MCF 10A (cell line): ENCODE data around the gene SIM2. TPM values are rescaled to one million over a fixed set of nuclear protein-coding genes. Genes with fewer than 3 reads are reported as not detected.

ENCODE experiments used
- BruUV-seq: library from RNA; stranded (reverse); fragments of 400-500 nt; replicated peaks from 2 replicates; lab custom pipeline; 2021; lab: Mats Ljungman, UMichigan
- CTCF ChIA-PET: fragments of 300-600 bp; sonication (Branson Sonifier 250); formaldehyde crosslinking; extraction: SDS; loops from one replicate; lab custom pipeline; 2021; ENCODE audit warnings: antibody characterized with exemption, inconsistent platforms; lab: Yijun Ruan, JAX
- POLR2A ChIA-PET: fragments of 300-600, 350-650 bp; sonication (Branson Sonifier 250); formaldehyde crosslinking; extraction: SDS; loops from one replicate; lab custom pipeline; 2020; ENCODE audit warnings: antibody characterized with exemption, inconsistent platforms; lab: Yijun Ruan, JAX
- DNase-seq: peaks from one replicate; pipeline ENCODE4 v3.0.0-alpha.2; 2018; ENCODE audit not compliant: unreplicated experiment
- H3K27ac Mint-ChIP-seq: one replicate; pipeline ENCODE4 v1.8.0; 2022; ENCODE audit warnings: mild to moderate bottlenecking, low read depth, mixed read lengths; ENCODE audit not compliant: unreplicated experiment
- H3K27me3 Mint-ChIP-seq: one replicate; pipeline ENCODE4 v1.8.0; 2022; ENCODE audit warnings: mixed read lengths; ENCODE audit not compliant: insufficient read depth, unreplicated experiment
- H3K36me3 Mint-ChIP-seq: one replicate; pipeline ENCODE4 v1.8.0; 2022; ENCODE audit warnings: mild to moderate bottlenecking, moderate library complexity, mixed read lengths; ENCODE audit not compliant: insufficient read depth, unreplicated experiment
- H3K4me1 Mint-ChIP-seq: one replicate; pipeline ENCODE4 v1.8.0; 2022; ENCODE audit warnings: mixed read lengths; ENCODE audit not compliant: insufficient read depth, unreplicated experiment
- H3K4me3 Mint-ChIP-seq: one replicate; pipeline ENCODE4 v1.8.0; 2022; ENCODE audit warnings: mild to moderate bottlenecking, moderate library complexity, mixed read lengths; ENCODE audit not compliant: unreplicated experiment
- H3K9me3 Mint-ChIP-seq: one replicate; pipeline ENCODE4 v1.8.0; 2022; ENCODE audit warnings: mixed read lengths; ENCODE audit not compliant: unreplicated experiment
- CTCF ChIP-seq: fragments of 200-600 bp; IDR thresholded peaks from one replicate; pipeline ENCODE4 v1.8.0; 2022; ENCODE audit warnings: antibody characterized with exemption, mild to moderate bottlenecking; ENCODE audit not compliant: unreplicated experiment
- intact Hi-C: fragments of 100-400 bp; cut with micrococcal nuclease; formaldehyde crosslinking; loops from 2 replicates; pipeline ENCODE4 v1.14.1; 2022
- total RNA-seq: library from RNA; stranded (reverse); gene quantifications from 2 replicates; pipeline ENCODE4 v1.2.3, GENCODE V29; 2022

SIM2 gene
- total RNA-seq, 1 experiment from 2014 or later, result 14.4 TPM

DNA sequence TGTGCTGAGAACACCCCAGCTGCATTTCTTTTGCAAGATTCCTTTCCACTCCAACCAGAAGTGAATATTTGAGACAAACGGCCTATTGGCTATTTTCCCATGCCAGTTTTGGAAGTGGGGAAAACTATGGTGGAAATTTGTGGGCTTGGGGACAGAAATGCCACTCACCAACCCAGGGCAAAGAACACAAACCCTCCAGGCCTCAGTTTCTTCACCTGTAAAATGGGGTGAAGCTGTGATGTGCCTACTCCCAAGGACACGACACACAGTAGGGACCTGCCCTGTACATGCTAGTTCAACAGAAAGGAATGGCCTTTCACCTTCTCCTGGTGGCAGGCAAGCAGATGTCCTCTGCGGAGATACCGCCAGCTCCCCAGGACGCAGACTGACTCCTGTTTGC is 46.5 kb downstream of the SIM2 start:
- Mint-ChIP-seq H3K27me3 (no peaks in the 10 kb centered on the region), H3K27ac (no peak overlapping the region), H3K4me3 (no peak overlapping the region), H3K9me3 (no peaks in the 10 kb centered on the region), H3K36me3 (peaks cover 35% of the 10 kb centered on the region), H3K4me1 (no peaks in the 10 kb centered on the region)
- TF ChIP-seq CTCF, result no peak
- DNase-seq, result no peak
- ChIA-PET CTCF (no interaction called here), POLR2A (interaction anchor here (0.6 kb wide), 1 partner anchor 46 kb away, joined by 3 read pairs; no protein-coding TSS in a partner anchor)
- no TSS peak for BruUV-seq
- intact Hi-C loops, result no loop called here

DNA sequence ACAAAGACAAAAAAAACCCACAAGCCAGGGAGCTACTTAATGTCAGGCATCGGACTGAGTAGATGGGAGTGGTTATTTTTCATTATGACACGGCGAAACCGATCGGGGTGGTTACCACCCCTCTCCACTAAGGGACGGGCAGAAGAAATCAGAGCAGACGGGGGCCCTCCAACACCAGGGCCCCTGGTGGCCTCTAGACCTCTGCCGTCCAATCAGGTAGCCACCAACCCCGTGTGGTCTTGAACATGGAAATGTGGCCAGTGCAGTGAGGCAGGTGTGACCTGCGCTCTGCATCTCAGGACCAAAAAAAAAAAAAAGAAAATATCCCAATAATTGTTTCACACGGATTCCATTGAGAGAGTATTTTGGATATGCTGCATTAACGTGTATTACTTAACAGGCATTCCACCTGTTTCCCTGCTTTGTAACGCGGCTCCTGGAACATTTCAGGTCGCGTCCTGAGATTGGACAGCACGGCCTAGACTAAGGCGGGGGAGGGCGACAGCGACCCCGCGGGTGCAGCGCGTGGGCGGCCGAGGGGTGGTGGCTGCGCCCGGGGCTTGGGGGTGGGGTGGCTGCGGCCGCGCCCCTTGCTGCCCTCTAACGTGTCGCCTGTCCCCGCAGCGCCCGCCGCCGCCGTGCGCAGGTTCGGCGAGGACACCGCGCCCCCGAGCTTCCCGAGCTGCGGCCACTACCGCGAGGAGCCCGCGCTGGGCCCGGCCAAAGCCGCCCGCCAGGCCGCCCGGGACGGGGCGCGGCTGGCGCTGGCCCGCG is 48.3 kb downstream of the SIM2 start:
- Mint-ChIP-seq H3K27me3 (no peaks in the 10 kb centered on the region), H3K9me3 (no peaks in the 10 kb centered on the region), H3K36me3 (peaks cover 44% of the 10 kb centered on the region), H3K27ac (no peak overlapping the region), H3K4me3 (no peak overlapping the region), H3K4me1 (no peaks in the 10 kb centered on the region)
- CTCF ChIA-PET, result interaction anchor here (1.0 kb wide), 1 partner anchor 170 kb away, joined by 3 read pairs; no protein-coding TSS in a partner anchor
- no peak for TF ChIP-seq CTCF
- DNase-seq, result no peak
- POLR2A ChIA-PET, result no interaction called here
- BruUV-seq, result no TSS peak
- intact Hi-C loops, result no loop called here

GRCh38 chr21:36747815-36748383 is 49.0 kb downstream of the SIM2 start:
- intact Hi-C loops, result no loop called here
- H3K9me3 Mint-ChIP-seq, result no peaks in the 10 kb centered on the region
- no peak for DNase-seq
- H3K27ac Mint-ChIP-seq, result no peak overlapping the region
- no peak for TF ChIP-seq CTCF
- no peaks in the 10 kb centered on the region for H3K27me3 Mint-ChIP-seq
- ChIA-PET POLR2A (no interaction called here), CTCF (no interaction called here)
- no TSS peak for BruUV-seq
- peaks cover 44% of the 10 kb centered on the region for H3K36me3 Mint-ChIP-seq
- no peaks in the 10 kb centered on the region for H3K4me1 Mint-ChIP-seq
- no peak overlapping the region for H3K4me3 Mint-ChIP-seq

- POLR2A ChIA-PET, result no interaction called here
- no peak for TF ChIP-seq CTCF
- Mint-ChIP-seq H3K9me3 (no peaks in the 10 kb centered on the region), H3K27ac (no peak overlapping the region), H3K36me3 (peaks cover 40% of the 10 kb centered on the region), H3K4me3 (no peak overlapping the region), H3K27me3 (no peaks in the 10 kb centered on the region), H3K4me1 (peaks cover 12% of the 10 kb centered on the region)
- DNase-seq, result no peak
- CTCF ChIA-PET, result no interaction called here
- intact Hi-C loops, result no loop called here
- no TSS peak for BruUV-seq
Measured at GRCh38 chr21:36749935-36750575, 51.1 kb downstream of the SIM2 start.
